ENCODE data around the gene ZSCAN1.
A peak's percentile ranks its signal among the peaks of the same experiment; 100 is the strongest.

The ZSCAN1 gene

DNA sequence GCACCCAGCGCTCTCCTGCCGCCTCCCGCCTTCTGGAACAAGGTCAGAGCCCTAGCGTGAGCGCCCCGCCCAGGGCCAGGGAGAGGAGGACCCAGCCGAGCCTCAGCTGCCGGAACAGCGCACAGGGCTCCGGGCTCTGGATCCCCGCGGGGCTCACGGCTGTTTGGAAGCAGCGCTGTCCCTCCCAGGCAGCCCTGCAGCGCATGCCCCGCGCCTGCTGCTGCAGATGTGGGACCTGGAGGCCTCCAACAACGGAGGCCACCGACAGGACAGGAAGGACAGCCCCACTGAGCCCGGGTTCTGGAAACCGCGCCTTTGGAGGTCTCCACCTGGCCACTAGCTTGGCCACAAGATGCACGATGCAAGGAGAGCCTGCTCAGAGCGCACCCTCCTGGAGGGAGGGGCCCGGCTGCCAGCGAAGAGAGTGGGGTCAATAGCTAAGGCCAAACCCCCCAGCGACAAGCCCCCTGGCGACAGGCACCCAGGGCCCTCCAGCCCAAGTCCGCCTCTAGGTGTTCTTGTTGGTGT lies 51.6 kb downstream of the ZSCAN1 start:
- no peak for DNase-seq

DNA sequence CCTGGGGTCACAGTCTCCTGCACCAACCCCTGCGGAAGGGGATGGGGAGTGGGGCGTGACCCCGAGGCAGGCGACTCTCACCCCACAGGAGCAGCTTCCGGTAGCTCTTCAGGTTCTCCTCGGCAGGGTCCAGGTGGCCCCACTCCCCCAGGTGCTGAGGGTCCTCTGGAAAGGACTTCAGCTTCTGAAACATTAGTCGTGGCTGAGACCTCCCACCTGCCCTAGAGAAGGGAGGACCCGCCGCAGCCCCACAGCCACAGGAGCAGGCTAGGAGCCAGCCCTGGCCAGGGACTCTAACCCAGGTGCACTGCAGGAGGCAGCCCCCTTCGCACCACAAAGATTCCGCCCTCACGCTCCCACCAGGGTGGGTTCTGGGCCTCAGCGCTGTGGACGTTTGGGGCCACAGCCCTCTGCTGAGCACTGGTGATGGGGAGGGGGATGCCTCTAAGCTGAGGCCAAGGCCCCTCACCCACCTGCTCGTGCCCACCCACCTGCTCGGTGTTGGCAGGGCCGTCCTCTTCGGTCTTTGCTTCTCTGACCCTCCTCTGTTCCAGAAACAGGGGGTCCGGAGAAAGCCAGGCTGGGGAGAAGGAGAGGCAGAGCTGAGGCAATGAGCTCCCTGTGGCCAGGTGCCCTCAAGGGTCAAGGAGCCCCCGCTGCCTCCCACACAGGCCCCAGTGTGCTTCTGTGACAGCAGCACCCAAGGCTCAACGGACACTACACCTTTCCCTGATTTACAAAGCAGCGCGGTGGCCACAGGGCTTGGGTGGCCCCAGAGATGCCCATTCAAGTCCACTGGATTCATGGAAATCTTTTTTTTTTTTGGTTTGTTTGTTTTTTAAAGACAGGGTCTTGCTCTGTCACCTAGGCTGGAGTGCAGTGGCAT lies 53.2 kb downstream of the ZSCAN1 start:
- no peak for DNase-seq

DNA sequence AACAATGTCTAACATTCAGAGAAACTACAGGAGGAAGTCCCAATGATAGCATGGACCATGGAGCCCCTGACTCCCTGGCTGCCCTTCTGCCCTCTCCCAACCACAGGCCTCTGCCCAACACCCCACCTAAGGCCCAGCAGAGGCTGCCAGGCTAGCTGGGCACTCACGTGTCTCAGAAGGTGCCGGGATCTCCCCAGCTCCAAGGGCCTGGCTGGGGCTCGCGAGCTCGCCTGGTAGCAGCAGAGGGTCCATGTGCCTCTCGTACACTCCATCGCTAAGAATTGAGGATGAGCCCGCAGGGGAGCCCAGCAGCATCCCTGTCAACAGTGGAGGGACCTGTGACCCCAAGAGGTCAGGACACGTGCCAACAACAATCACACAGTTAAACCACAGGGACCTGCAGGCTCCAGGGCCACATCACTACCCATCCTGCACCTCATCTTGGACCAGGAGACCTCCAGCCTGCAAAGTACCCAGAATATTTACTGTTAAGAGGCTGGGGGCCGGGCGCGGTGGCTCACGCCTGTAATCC lies 54.8 kb downstream of the ZSCAN1 start:
- no peak for DNase-seq

DNA sequence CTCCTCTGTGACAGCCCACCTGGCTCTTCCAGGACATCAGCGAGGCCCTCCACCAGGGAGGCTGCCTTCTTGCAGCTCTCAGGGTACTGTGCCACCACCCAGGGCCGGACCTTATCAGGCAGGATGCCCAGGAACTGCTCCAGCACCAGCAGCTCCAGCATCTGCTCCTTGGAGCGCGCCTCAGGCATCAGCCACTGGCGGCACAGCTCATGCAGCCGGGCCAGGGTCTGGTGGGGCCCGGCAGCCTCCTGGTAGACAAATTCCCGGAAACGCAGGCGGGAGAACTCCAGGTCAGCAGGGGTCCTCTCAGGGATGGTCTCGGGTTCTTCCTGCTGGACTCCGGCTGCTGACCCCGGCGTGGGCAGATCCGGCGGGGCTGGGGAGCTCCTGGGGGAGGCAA lies 56.0 kb downstream of the ZSCAN1 start:
- no peak for DNase-seq

DNA sequence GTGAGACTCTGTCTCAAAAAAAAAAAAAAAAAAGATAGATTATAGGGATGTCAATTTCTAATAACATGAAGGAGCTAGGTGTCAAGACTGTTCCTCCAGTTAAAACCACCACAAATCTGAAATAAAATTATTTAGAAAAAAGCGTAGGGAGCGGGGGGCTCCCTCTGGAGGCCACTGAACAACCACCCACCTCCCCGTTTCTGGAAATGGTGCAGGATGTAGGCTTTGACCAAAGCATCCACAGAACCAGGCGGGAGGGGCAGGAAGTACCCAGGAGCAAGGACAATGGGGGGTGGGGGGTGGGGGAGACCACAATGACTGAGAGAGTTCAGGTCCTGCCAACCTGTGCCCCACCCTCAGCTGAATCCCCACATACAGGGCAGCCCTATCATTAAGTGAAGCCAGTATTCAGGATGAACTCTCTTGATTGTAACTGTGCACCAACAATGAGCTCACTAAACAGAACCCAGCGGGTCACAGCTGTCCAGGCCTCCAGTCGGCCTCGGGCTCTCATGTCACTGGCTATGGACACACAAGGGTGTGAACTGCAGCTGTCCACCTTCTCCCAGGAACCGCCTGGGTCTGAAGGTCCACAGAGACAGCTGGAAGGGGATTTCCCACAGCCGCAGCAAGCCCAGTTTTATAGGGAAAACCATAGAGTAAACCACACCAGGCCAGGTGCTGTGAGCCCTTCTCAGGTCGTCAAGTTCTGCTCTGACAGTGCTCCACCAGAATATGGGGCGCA lies 57.6 kb downstream of the ZSCAN1 start:
- DNase-seq: no peak

DNA sequence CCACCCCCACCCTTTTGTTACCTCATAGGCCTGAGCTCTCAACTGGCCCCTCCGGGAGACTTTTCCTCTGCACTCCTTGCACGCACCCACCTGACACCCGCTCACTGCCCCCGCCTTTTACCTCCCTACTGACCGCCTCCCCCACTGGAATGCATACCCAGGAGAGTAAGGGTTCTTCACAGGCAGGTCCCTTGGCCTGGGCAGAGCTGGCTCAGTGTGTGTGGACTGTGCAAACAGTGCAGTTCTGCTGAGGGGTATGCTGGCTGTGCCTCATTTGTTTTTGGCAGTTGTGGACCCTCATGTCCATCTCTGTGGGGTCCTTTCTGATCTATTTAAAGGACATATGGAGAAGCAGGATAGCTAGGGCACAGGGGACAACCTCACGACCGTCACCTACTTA lies 59.2 kb downstream of the ZSCAN1 start:
- DNase-seq: no peak

DNA sequence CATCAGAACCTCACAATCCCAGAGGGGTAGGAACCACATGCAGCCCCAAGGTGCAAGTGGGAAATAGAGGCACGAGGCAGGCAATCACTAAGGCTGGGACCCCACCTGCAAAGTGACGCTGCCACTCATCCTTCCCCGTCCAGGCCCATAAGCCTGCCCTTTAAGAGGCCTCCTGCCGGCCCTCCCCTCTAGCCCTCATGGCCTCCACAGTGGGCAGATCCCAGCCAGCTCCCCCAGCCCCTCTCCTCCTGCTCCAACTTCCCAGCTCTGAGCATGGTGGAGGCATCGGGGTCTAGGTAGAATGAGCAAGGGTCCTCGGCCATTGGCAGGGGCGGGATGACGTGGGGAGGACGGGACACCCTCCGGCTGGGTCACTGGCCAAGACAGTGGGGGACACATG lies 61.5 kb downstream of the ZSCAN1 start:
- no peak for DNase-seq

DNA sequence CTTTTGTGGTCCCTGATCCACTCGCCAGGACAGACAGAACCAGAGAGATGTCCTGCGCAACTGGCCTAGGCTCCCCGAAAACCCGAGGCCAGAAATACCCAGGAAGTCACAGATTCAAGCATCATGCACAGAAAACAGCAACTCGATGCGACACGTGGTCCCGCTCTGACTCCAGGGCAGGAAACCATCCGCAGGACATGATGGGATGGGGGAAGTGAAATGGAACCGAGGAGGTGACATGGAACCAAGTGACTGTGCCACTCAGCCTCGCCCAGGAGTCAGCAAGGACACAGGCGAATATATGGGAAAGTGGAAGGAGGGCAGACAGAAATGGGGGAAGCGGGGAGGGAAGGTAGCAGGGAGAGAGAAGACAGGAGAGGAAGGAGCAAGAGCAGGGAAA lies 63.1 kb downstream of the ZSCAN1 start:
- DNase-seq: no peak

DNA sequence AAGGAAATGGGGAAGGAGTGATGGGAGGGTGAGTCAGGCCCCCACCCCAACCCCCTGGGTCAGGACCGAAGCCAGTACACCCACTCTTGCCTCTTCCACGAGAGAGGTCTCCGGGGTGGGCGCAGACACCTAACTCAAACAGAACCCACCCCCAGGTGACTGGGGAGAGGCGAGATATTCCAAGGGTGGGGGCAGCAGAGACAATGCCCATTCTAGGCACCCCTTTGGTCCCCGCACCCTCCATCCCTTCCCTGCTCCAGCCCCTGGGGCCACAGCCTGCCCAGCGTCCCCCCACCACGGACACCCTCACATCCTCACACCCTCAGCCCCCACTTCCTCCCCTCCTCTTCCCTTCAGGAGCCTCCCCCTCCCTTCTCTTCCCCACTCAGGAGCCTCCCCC lies 63.5 kb downstream of the ZSCAN1 start:
- DNase-seq: no peak

DNA sequence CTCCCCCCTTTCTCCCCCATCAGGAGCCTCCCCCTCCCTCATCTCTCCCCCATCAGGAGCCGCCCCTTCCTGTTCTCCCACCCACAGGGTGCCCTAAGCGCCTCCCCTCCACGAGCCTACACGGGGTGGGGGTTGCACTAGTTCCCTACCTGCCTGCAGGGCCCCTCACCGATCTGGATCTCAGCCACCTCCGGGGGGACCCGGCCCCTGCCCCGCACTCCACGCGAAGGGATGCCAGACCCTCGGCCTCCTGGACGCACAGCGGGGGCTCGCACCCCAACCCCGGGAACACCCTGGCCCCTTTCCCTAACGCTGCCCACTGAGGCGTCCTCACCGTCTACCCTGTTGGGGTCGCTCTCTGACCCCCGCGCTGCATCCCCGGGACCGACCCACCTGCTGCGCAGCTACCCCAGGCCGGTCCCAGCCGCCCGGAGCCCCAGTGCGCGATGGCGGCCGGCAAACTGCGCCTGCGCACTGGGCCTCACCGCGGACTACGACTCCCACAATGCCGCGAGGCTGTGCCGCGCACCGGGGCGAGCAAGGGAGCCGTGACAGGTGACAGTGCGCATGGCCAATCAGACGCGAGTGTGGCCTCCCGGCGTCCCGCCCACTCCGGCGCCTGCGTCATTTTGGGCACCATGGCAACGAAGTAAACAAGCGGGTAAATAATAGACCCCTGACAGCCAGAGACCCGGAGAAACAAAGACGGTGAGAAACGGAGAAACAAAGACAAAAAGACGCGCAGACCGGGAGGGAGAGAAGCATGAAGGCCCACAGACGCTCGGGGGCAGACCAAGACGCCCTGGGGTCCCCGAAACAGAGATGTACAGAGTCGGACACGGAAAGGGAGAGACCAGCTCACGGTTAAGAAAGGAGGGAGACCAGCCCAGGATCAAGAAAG lies 64.2 kb downstream of the ZSCAN1 start, which contains the start of gene ZSCAN18:
ZSCAN18 (minus strand) TSS at position 451 of the 901 bp plus-strand sequence. CDS start 7,964 bp downstream, outside the sequence.
- peak; percentile 91 to 97 for DNase-seq

DNA sequence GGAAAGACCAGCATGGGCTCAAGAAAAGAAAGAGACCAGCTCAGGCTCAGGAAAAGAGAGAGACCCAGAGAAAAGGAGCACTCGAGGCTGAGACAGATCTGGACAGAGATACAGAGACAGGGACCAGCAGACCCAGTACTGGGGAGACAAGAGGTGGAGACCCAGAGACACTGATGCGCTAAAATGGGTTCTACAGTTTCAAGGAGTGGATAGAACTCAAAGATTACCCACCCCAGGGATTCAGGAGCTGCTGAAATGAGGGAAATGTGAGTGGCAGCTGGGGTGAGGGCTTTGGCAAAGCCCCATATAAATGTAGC lies 64.8 kb downstream of the ZSCAN1 start:
- no peak for DNase-seq
